Measurements from ENCODE around the gene KDM8. TPM values are rescaled to one million over a fixed set of nuclear protein-coding genes. Genes with fewer than 3 reads are reported as not detected.
A peak's percentile ranks its signal among the peaks of the same experiment; 100 is the strongest.

Gene KDM8
- total RNA-seq, 1 experiment from 2014 or later = 10.9 TPM

DNA sequence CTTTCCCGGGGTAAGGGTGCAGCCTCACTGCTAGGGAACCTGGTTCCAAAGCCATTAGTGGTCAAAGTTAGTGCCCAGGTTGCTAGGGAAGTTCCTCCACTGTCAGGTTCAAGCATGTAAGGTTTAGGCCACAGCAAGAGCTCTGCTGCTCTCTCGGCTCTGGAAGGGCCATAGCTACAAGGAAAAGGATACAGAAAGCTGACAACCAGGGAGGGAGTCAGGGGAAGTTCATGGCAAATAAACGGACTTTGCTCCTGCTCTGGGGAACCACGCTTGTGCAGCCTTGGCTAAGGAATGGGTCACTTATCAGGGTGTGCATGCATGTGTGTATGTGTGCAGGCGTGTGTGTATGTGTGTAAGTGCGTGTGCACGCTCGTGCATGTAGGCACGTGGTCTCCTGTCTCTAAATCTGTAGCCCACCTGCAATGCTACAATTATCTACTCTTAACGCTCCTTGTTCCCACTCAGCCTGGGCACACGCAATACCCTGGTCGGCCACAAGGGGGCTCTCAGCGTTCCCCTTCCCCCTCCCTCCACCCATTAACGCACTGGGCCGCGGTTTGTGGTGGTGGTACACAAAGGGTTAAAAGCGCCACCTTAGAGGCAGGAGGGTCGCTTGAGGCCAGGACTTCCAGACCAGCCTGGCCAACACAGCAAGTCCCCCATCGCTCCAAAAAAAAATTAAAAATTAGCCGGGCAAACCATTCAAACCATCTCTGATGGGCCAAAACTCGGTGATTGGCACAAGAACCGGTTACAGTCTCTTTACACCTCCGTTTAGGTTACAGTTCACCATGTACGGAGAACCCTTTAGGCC, 48.4 kb upstream of the KDM8 start (continued):
- TF ChIP-seq, protein P1, sequence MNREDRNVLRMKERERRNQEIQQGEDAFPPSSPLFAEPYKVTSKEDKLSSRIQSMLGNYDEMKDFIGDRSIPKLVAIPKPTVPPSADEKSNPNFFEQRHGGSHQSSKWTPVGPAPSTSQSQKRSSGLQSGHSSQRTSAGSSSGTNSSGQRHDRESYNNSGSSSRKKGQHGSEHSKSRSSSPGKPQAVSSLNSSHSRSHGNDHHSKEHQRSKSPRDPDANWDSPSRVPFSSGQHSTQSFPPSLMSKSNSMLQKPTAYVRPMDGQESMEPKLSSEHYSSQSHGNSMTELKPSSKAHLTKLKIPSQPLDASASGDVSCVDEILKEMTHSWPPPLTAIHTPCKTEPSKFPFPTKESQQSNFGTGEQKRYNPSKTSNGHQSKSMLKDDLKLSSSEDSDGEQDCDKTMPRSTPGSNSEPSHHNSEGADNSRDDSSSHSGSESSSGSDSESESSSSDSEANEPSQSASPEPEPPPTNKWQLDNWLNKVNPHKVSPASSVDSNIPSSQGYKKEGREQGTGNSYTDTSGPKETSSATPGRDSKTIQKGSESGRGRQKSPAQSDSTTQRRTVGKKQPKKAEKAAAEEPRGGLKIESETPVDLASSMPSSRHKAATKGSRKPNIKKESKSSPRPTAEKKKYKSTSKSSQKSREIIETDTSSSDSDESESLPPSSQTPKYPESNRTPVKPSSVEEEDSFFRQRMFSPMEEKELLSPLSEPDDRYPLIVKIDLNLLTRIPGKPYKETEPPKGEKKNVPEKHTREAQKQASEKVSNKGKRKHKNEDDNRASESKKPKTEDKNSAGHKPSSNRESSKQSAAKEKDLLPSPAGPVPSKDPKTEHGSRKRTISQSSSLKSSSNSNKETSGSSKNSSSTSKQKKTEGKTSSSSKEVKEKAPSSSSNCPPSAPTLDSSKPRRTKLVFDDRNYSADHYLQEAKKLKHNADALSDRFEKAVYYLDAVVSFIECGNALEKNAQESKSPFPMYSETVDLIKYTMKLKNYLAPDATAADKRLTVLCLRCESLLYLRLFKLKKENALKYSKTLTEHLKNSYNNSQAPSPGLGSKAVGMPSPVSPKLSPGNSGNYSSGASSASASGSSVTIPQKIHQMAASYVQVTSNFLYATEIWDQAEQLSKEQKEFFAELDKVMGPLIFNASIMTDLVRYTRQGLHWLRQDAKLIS (CRISPR knock-in tag; IDR thresholded peaks at IDR 0.05; ENCODE audit: borderline replicate concordance) = no peak

DNA sequence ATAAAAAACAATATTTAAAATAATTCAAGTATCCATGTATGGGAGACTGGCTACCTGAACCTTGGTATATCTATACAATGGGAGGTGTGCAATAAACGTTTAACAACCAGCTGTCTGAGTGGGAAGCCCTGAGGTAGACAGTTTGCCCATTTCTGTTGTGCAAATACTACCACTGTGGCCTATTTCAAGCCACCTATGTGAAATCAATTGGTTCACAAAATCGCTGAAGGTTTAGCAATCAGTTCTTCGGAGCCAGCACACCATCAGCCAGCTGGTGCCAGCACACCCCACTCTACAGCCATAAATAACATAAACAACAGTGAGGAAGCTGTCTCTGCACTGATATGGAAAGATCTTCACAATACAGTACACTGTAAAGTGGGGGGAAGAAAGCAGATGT, 46.7 kb upstream of the KDM8 start:
- no peak for ATAC-seq
- Mint-ChIP-seq H3K9me3 (peaks cover 8% of the 10 kb centered on the region), H3K4me1 (no peaks in the 10 kb centered on the region; the same call in 1 of the 2 replicates), H3K4me3 (no peak overlapping the region), H3K27ac (no peak overlapping the region), H3K27me3 (ENCODE audit: low read depth) (no peaks in the 10 kb centered on the region; the same call in 1 of the 2 replicates), H3K36me3 (no peaks in the 10 kb centered on the region)
- POLR2A ChIA-PET = no interaction called here
- CTCF ChIA-PET = interaction anchor here (1.4 to 2.5 kb wide), 3 partner anchors 23 to 219 kb away, joined by 5 to 14 read pairs (median 8); no protein-coding TSS in a partner anchor
- TF ChIP-seq SP1 (CRISPR knock-in tag; conservative IDR thresholded peaks at IDR 0.05) (no peak), TCF7 (CRISPR knock-in tag; IDR thresholded peaks at IDR 0.05; ENCODE audit: low read depth) (no peak), EMX1 (CRISPR knock-in tag; IDR thresholded peaks at IDR 0.05) (no peak), ETV6 (CRISPR knock-in tag; IDR thresholded peaks at IDR 0.05) (no peak), ZNF219 (CRISPR knock-in tag; IDR thresholded peaks at IDR 0.05; ENCODE audit: borderline replicate concordance) (no peak), ZNF396 (CRISPR knock-in tag; IDR thresholded peaks at IDR 0.05; ENCODE audit: borderline replicate concordance) (no peak), JUN (CRISPR knock-in tag; IDR thresholded peaks at IDR 0.05) (no peak), NFYB (CRISPR knock-in tag; conservative IDR thresholded peaks at IDR 0.05; ENCODE audit: low read depth) (no peak), ZNF317 (CRISPR knock-in tag; IDR thresholded peaks at IDR 0.05; ENCODE audit: borderline replicate concordance, low read depth) (no peak)
- TF ChIP-seq, protein P2, sequence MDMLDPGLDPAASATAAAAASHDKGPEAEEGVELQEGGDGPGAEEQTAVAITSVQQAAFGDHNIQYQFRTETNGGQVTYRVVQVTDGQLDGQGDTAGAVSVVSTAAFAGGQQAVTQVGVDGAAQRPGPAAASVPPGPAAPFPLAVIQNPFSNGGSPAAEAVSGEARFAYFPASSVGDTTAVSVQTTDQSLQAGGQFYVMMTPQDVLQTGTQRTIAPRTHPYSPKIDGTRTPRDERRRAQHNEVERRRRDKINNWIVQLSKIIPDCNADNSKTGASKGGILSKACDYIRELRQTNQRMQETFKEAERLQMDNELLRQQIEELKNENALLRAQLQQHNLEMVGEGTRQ (CRISPR knock-in tag; IDR thresholded peaks at IDR 0.05) = no peak
- TF ChIP-seq, protein P3, sequence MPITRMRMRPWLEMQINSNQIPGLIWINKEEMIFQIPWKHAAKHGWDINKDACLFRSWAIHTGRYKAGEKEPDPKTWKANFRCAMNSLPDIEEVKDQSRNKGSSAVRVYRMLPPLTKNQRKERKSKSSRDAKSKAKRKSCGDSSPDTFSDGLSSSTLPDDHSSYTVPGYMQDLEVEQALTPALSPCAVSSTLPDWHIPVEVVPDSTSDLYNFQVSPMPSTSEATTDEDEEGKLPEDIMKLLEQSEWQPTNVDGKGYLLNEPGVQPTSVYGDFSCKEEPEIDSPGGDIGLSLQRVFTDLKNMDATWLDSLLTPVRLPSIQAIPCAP (CRISPR knock-in tag; IDR thresholded peaks at IDR 0.05) = no peak
- TF ChIP-seq, protein P4, sequence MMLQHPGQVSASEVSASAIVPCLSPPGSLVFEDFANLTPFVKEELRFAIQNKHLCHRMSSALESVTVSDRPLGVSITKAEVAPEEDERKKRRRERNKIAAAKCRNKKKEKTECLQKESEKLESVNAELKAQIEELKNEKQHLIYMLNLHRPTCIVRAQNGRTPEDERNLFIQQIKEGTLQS (CRISPR knock-in tag; conservative IDR thresholded peaks at IDR 0.05) = no peak
- no peak for DNase-seq (ENCODE audit: low spot score)

DNA sequence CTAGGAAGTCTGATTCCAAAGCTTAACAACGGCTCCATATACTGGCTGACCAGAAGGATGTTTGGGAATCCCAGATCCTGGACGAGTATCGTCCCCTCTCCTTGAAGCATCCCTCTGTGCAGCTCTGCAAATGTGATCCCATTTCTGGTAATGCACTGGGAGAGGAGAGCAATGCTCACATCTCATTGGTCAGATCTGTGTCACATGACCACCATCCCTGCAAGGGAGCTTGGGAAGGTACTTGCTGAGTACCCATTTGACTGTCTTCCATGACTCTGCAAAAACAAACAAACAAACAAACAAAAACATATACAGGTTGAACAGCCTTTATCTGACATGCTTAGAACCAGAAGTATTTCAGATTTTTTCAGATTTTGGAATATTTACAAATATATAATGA, 41.9 kb upstream of the KDM8 start:
- DNase-seq (ENCODE audit: low spot score) (no peak), ATAC-seq (no peak)
- ChIA-PET POLR2A (interaction anchor here (0.5 kb wide), 1 partner anchor 190 kb away, joined by 4 read pairs; no protein-coding TSS in a partner anchor), CTCF (interaction anchor here (0.9 kb wide), 1 partner anchor 18 kb away, joined by 3 read pairs; no protein-coding TSS in a partner anchor)
- Mint-ChIP-seq H3K9me3 (peaks cover 21% of the 10 kb centered on the region), H3K4me3 (no peak overlapping the region), H3K27ac (no peak overlapping the region), H3K36me3 (peaks cover 5% of the 10 kb centered on the region), H3K27me3 (ENCODE audit: low read depth) (0 out of 2 replicates have a peak, but pooled peaks cover 6% of the 10 kb centered on the region), H3K4me1 (no peaks in the 10 kb centered on the region)
- TF ChIP-seq ZNF317 (CRISPR knock-in tag; IDR thresholded peaks at IDR 0.05; ENCODE audit: borderline replicate concordance, low read depth) = no peak
- TF ChIP-seq, protein P5, sequence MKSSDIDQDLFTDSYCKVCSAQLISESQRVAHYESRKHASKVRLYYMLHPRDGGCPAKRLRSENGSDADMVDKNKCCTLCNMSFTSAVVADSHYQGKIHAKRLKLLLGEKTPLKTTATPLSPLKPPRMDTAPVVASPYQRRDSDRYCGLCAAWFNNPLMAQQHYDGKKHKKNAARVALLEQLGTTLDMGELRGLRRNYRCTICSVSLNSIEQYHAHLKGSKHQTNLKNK (CRISPR knock-in tag; IDR thresholded peaks at IDR 0.05) = no peak
- TF ChIP-seq, protein P2 (CRISPR knock-in tag; IDR thresholded peaks at IDR 0.05) = peak; percentile 49
- TF ChIP-seq, protein P6, sequence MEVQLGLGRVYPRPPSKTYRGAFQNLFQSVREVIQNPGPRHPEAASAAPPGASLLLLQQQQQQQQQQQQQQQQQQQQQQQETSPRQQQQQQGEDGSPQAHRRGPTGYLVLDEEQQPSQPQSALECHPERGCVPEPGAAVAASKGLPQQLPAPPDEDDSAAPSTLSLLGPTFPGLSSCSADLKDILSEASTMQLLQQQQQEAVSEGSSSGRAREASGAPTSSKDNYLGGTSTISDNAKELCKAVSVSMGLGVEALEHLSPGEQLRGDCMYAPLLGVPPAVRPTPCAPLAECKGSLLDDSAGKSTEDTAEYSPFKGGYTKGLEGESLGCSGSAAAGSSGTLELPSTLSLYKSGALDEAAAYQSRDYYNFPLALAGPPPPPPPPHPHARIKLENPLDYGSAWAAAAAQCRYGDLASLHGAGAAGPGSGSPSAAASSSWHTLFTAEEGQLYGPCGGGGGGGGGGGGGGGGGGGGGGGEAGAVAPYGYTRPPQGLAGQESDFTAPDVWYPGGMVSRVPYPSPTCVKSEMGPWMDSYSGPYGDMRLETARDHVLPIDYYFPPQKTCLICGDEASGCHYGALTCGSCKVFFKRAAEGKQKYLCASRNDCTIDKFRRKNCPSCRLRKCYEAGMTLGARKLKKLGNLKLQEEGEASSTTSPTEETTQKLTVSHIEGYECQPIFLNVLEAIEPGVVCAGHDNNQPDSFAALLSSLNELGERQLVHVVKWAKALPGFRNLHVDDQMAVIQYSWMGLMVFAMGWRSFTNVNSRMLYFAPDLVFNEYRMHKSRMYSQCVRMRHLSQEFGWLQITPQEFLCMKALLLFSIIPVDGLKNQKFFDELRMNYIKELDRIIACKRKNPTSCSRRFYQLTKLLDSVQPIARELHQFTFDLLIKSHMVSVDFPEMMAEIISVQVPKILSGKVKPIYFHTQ (CRISPR knock-in tag; IDR thresholded peaks at IDR 0.05) = no peak
